GM12864 (cell line): ENCODE results near the gene SMIM7.

ENCODE experiments used
- DNase-seq: peaks from one replicate; pipeline ENCODE4 v3.0.0-alpha.2; 2011; ENCODE audit warnings: low read depth
- H3K4me3 ChIP-seq: 2 replicates; pipeline ENCODE4 v1.5.1; 2011; ENCODE audit warnings: mild to moderate bottlenecking, low read depth, low read length, control low read depth
- CTCF ChIP-seq: IDR thresholded peaks from 2 replicates; pipeline ENCODE4 v1.5.1; 2011; ENCODE audit warnings: low read depth, mild to moderate bottlenecking, moderate library complexity, low read length, control low read depth, inconsistent platforms; ENCODE audit errors: missing control alignments

The SMIM7 gene

GRCh38 chr19:16607819-16608218 is 52.1 kb downstream of the SMIM7 start:
- no peak for DNase-seq
- no peak for TF ChIP-seq CTCF
- no peak overlapping the region for H3K4me3 ChIP-seq

DNA sequence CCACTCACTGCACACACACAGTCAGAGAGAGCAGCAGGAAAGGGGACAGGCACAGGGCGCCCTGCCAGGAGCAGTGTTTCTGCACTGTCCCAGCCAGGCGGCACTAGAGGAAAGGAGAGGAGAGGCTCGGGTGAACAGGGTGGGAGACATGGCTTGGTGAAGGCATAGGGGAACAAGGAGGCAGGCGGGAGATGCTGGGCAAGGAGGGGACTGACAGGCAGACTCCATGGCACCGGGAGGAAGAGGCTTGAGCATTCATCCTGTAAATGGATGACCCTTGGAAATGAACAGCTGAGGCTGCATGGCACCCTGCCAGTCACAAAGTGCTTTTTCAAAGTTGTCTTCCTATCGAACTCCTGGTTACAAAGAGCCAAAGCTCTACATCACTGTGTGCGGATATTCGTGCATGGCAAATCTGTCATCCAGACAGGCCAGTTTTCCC is 54.4 kb downstream of the SMIM7 start:
- no peak overlapping the region for H3K4me3 ChIP-seq
- no peak for DNase-seq

GRCh38 chr19:16605115-16605514 is 54.8 kb downstream of the SMIM7 start:
- no peak for DNase-seq
- no peak for TF ChIP-seq CTCF
- H3K4me3 ChIP-seq = no peak overlapping the region

More for the DNA sequence above, 54.4 kb downstream of the SMIM7 start:
- no peak for TF ChIP-seq CTCF

DNA sequence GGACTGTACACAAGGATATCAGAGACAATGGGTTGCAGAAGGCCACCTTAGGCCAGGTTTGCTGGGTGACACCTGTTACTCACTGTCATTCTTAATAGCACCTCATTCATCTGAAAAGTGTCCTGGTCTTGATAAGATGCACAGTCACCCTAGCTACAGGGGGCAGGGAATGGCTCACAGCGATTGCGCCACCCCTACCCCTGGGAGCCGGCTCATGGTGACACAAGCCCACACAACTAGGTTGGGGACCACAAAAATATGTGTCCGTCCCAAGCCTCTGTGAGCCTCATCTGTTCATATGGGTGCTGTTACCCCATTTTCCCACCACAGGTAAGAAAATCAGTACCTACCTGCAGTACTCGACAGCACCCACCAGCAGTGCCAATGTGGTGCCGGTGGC is 55.3 kb downstream of the SMIM7 start:
- H3K4me3 ChIP-seq = no peak overlapping the region
- TF ChIP-seq CTCF = no peak
- DNase-seq = no peak

DNA sequence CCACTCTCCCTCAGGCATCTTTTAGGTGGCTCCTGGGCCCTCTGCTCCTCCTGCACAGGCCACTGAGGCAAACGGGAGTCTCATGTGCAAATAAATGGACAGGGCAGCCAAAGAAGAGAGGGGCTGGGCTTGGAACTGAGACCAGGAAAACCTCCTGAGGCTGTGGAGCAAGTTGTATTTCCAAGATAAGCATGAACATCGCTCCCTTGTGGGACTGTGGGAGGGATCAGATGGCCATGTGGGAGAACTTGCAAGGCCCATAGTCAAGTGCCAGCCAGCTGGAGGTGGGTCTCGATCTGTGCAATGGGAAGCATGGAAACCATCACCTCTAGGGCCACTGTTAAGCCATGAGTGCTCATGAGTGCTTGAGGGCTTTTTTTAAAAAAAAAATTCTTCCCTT is 56.9 kb downstream of the SMIM7 start:
- no peak overlapping the region for H3K4me3 ChIP-seq
- no peak for DNase-seq
- TF ChIP-seq CTCF = no peak

DNA sequence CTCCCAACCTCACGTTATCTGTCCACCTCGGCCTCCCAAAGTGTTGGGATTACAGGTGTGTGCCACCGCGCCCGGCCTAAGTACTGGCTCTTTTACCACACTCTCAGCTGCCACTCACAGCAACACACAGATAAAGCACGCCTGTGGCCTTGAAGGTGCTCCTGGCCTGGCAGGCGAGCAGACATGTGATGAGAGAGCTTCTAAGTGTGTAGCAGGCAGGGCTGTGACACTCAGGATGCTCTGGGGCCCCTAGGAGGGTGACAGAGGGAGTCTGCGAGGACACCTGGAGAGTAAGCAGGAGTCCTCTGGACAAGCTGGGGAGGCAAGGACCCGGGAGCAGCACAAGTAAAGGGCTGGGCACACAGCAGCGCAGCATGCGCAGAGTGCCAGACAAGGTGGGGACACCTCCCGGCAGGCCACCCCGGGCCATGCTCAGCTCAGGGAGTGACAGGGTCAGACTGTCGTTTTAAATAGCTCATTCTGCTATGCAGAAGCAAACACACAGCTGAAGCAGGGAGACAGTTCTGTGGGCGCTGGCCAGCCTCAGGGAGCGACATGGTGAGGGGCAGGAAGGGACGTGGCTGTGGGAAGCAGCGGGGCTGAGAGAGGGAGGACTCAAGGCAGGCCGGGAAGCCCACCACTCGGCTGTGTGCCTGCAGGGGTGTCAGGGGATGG is 58.4 kb downstream of the SMIM7 start:
- no peak overlapping the region for H3K4me3 ChIP-seq
- no peak for DNase-seq
- no peak for TF ChIP-seq CTCF

DNA sequence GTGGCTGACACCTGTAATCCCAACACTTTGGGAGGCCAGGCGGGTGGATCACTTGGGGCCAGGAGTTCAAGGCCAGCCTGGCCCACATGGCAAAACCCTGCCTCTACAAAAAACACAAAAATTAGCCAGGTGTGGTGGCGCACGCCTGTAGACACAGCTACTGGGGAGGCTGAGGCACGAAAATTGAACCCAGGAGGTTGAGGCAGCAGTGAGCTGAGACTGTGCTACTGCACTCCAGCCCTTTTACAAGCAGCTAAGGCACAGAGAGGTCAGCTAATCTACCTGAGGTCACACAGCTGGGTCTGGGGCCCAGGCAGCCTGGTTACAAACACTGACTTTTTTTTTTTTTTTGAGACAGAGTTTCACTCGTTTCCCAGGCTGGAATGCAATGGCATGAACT is 59.1 kb downstream of the SMIM7 start:
- H3K4me3 ChIP-seq = no peak overlapping the region
- DNase-seq = no peak
- TF ChIP-seq CTCF = no peak
